H1 (cell line): ENCODE data around the gene ATE1. TPM values are rescaled to one million over a fixed set of nuclear protein-coding genes. Genes with fewer than 3 reads are reported as not detected.

Experiments used
- ATF2 ChIP-seq: IDR thresholded peaks from 2 replicates; pipeline ENCODE4 v1.6.1; 2012; ENCODE audit warnings: low read length, inconsistent platforms
- CBX8 ChIP-seq: fragments of 300-800, 300-1000 bp; sonication (generic); IDR thresholded peaks from 2 replicates; pipeline ENCODE4 v1.7.1; 2016; ENCODE audit warnings: low read depth, low read length, borderline replicate concordance
- CHD1 ChIP-seq: IDR thresholded peaks from 2 replicates; pipeline ENCODE4 v1.6.1; 2012; ENCODE audit warnings: low read depth, low read length, improper control_type of control experiment
- E2F6 ChIP-seq: IDR thresholded peaks from 2 replicates; pipeline ENCODE4 v1.6.1; 2012; ENCODE audit warnings: inconsistent platforms
- EZH2 ChIP-seq: fragments of 200-600 bp; sonication (generic); IDR thresholded peaks from 2 replicates; pipeline ENCODE4 v1.7.1; 2012; ENCODE audit warnings: low read depth, mild to moderate bottlenecking, moderate library complexity, low read length, inconsistent platforms; ENCODE audit not compliant: severe bottlenecking
- HDAC6 ChIP-seq: IDR thresholded peaks from one replicate; pipeline ENCODE4 v1.7.1; 2012; ENCODE audit warnings: low read depth, mild to moderate bottlenecking, inconsistent platforms, low read length, moderate library complexity
- JUN ChIP-seq: IDR thresholded peaks from 2 replicates; pipeline ENCODE4 v1.6.1; 2011; ENCODE audit warnings: low read depth, mild to moderate bottlenecking, improper control_type of control experiment, low read length
- NRF1 ChIP-seq: IDR thresholded peaks from 2 replicates; pipeline ENCODE4 v1.6.1; 2011; ENCODE audit warnings: mild to moderate bottlenecking, low read depth, low read length, improper control_type of control experiment
- polyA plus RNA-seq, 7 experiments: library from polyadenylated mRNA; depleted of rRNA in 3 of 7; stranded (reverse) in 5 of 7; unstranded in 2 of 7; fragments of >200 nt in 5 of 7; fragments of 200-250 nt in 2 of 7; gene quantifications; 1 replicate in 5 of 7; 2 replicates in 1 of 7; 4 replicates in 1 of 7; pipeline versions ENCODE4 v1.2.1 to v1.2.3, GENCODE V29; 2011 to 2013; ENCODE audit warnings: missing spikeins in 2 of 7, mixed read lengths in 2 of 7
- total RNA-seq: library from RNA; stranded (reverse); fragmentation: NEBNext Ultra II Directional; extraction: Animal tissue kit (Norgen Biotek cat#: 25700); gene quantifications from 2 replicates; pipeline ENCODE4 v1.2.1, GENCODE V29; 2021

The ATE1 gene
- total and polyA plus RNA-seq, 2 of the 8 experiments (the other 6 are each of a cell fraction or from before 2014, with no cell fraction given): 8.8 to 26.9 TPM

- no peak for TF ChIP-seq ATF2
- no peak for TF ChIP-seq CBX8
- TF ChIP-seq EZH2: no peak
- TF ChIP-seq E2F6: no peak
- TF ChIP-seq HDAC6: no peak
- TF ChIP-seq NRF1: no peak
- TF ChIP-seq CHD1: no peak
- no peak for TF ChIP-seq JUN
- TF ChIP-seq, all 59 proteins: peak for 0
These were observed 41.6 kb downstream of the ATE1 start (continued) for GRCh38 chr10:121886181-121886580.
